Bronchial epithelial cell (primary cell): ENCODE measurements around the gene UGT3A1. TPM values are rescaled to one million over a fixed set of nuclear protein-coding genes. Genes with fewer than 3 reads are reported as not detected.
"Not testable (repeated sequence)": the region's sequence is repeated elsewhere in the genome, so short reads cannot be mapped to it uniquely, and the experiment has no call there.

Experiments
- DNase-seq: peaks from one replicate; pipeline ENCODE4 v3.0.0-alpha.2; 2010; ENCODE audit warnings: low read depth
- FAIRE-seq: peaks from 2 replicates; lab custom pipeline; 2011; peaks lifted over from hg19 to GRCh38; lab: Jason Lieb, UNC
- H3K27me3 ChIP-seq: 2 replicates; pipeline ENCODE4 v1.5.1; 2011; ENCODE audit warnings: low read length; ENCODE audit not compliant: control insufficient read depth, insufficient read depth
- H3K36me3 ChIP-seq: 2 replicates; pipeline ENCODE4 v1.5.1; 2011; ENCODE audit warnings: low read length; ENCODE audit not compliant: control insufficient read depth, insufficient read depth
- H3K4me3 ChIP-seq: 2 replicates; pipeline ENCODE4 v1.5.1; 2011; ENCODE audit warnings: mild to moderate bottlenecking, low read depth, low read length, control low read depth
- total RNA-seq: library from RNA; depleted of rRNA; stranded (reverse); fragments of >200 nt; gene quantifications from 2 replicates; pipeline ENCODE4 v1.2.1, GENCODE V29; 2014
- TF ChIP-seq, protein P1 (sequence below): IDR thresholded peaks from 2 replicates; pipeline ENCODE4 v1.5.1; 2011; ENCODE audit warnings: mild to moderate bottlenecking, moderate library complexity, low read length, control low read depth, inconsistent platforms; ENCODE audit not compliant: insufficient read depth, severe bottlenecking

Gene UGT3A1
- total RNA-seq, 1 donor from 2014 or later, result not detected

DNA sequence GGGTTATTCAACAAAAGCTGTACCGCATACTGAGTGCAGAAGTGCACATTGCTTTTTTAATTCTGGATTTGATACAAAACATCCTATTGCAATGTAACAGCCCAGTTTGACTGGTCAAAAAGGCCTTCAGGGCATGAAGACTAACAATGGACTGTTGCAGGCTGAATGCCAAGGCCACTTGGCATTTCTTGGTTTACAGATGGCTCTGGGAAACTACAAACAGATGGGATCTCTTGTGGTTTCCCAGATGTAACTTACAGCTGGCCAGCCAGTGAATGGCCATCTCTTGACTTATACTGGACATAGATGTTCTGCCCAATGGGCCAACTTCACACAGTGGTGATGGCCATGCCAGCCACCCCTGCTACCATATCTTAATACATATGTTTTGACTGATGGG lies 38.7 kb upstream of the UGT3A1 start:
- H3K27me3 ChIP-seq, result no peaks in the 10 kb centered on the region

DNA sequence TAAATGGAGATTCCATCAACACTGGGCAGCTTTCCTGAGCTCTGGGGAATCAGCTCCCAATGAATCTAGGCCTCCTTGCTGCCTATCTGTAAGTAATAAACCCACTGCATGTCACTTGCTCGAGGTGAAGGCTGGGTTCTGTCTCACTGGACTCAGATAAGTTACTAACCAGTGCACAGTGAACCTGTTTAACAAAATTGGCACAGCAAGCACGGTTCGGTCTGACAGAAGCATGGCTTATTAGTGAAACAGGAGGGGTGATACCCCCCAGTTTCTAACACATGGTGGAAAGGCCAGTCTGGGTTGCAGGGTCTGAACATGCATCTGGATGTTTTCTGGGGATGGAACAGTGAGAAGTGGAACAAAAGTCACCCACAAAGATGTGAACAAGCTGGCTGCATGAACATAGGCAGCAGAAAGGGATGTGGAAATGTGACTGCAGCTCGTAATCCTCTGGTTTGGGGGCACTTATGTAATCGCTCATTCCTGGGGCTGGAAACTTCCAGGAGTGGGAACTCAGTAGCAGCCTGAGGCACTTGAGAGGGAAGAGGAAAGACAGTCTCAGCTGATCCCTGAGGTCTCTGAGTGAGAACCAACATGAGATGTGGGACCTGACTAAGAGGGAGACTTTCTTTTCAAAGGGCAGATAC lies 37.8 kb upstream of the UGT3A1 start:
- no peaks in the 10 kb centered on the region for H3K36me3 ChIP-seq
- DNase-seq (no peak), FAIRE-seq (no peak)
- TF ChIP-seq, protein P1, sequence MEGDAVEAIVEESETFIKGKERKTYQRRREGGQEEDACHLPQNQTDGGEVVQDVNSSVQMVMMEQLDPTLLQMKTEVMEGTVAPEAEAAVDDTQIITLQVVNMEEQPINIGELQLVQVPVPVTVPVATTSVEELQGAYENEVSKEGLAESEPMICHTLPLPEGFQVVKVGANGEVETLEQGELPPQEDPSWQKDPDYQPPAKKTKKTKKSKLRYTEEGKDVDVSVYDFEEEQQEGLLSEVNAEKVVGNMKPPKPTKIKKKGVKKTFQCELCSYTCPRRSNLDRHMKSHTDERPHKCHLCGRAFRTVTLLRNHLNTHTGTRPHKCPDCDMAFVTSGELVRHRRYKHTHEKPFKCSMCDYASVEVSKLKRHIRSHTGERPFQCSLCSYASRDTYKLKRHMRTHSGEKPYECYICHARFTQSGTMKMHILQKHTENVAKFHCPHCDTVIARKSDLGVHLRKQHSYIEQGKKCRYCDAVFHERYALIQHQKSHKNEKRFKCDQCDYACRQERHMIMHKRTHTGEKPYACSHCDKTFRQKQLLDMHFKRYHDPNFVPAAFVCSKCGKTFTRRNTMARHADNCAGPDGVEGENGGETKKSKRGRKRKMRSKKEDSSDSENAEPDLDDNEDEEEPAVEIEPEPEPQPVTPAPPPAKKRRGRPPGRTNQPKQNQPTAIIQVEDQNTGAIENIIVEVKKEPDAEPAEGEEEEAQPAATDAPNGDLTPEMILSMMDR, result no peak
- no peaks in the 10 kb centered on the region for H3K27me3 ChIP-seq
- no peak overlapping the region for H3K4me3 ChIP-seq

More for the DNA sequence above, 38.7 kb upstream of the UGT3A1 start:
- Histone ChIP-seq H3K36me3 (no peaks in the 10 kb centered on the region), H3K4me3 (no peak overlapping the region)
- TF ChIP-seq, protein P1, result no peak
- no peak for DNase-seq
- FAIRE-seq, result no peak

DNA sequence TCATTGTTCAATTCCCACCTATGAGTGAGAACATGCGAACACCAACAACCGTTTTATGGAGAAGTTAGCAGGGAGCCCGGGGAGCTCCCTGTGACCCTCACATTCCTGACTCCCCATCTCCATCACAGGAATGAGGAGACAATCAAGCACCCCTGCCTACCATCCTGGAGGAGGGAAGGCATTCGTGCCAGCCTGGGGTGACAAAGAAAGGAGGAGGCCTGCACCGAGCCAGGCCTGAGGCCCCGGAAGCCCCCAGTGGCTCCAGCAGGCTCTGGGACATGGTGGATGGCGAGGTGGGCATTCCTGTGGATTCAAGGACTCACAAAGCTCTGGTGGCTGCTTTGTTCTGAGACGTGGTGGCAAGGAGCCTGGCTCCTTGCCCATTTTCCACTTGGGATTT lies 36.5 kb upstream of the UGT3A1 start:
- Histone ChIP-seq H3K27me3 (no peaks in the 10 kb centered on the region), H3K4me3 (no peak overlapping the region), H3K36me3 (no peaks in the 10 kb centered on the region)
- FAIRE-seq (no peak), DNase-seq (no peak)
- TF ChIP-seq, protein P1, result no peak

DNA sequence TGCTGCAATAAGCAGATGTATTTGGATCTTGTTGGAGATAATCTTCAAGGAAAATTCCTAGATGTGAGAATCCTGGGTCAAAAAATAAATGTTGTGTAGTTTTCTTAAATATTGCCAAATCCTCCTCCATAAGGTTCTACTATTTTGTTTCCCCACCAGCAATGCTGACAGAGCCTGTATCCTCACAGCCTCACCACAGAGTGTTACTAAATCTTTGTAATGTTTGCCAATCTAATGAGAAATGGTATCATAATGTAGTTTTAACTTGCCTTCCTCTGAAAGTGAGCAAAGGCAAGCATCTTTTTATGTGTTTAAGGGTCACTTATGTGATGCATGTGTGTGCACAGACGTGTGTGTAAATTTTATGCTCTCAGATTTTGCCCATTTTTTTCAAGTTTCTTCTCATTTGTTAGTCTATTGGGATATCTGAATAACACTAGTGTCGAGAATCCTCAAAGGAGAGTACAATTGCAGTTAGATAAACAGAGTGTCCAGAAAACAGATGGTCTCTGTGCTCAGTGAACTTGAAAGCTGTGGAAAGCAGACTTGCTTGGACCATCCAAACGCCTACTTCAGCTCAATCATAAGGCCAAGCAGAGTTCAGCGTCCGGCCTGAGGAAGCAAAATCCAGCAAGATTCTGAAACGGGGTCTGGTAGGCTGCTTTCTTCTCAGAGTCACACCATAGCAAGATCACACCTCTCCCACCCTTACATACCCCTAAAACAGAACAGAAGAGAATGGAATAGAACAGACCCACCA lies 35.7 kb upstream of the UGT3A1 start:
- Histone ChIP-seq H3K27me3 (no peaks in the 10 kb centered on the region), H3K4me3 (no peak overlapping the region), H3K36me3 (no peaks in the 10 kb centered on the region)
- DNase-seq, result no peak
- TF ChIP-seq, protein P1, result no peak
- FAIRE-seq, result no peak

DNA sequence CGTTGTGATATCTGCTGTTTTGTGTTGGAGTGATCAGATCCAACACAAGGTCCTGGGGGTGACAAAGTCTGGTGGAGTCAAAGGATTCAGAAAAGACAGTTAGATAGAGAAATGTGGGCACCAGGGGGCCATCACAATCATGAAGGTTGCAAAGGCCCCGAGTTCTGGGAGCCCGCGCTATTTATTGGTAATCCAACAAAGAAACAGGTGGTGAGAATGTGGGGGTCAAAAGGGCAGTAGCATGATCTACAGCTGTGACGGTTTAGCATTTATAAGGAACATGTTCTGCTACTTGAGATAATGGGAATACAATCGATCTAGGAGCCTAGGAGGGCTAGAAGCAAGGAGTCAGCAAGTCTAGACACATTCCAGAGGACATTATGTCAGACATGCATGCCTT lies 31.1 kb upstream of the UGT3A1 start:
- DNase-seq, H3K36me3 ChIP-seq, H3K4me3 ChIP-seq, FAIRE-seq, H3K27me3 ChIP-seq: not testable (repeated sequence)

DNA sequence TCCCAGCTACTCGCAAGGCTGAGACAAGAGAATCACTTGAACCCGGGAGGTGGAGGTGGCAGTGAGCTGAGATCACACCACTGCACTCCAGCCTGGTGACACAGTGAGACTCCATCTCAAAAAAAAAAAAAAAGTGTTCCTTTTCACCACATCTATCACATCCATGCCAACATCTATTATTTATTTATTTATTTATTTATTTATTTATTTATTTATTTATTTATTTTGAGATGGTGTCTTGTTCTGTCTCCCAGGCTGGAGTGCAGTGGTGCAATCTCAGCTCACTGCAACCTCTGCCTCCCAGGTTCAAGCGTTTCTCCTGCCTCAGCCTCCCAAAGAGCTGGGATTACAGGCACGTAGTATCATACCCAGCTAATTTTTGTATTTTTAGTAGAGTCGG lies 28.4 kb upstream of the UGT3A1 start:
- H3K36me3 ChIP-seq, FAIRE-seq, H3K27me3 ChIP-seq, DNase-seq, H3K4me3 ChIP-seq: not testable (repeated sequence)
